Left lung (tissue), 10 donors: ENCODE data around the gene INPP5A. TPM values are rescaled to one million over a fixed set of nuclear protein-coding genes. Genes with fewer than 3 reads are reported as not detected.
"Not testable (repeated sequence)": the region's sequence is repeated elsewhere in the genome, so short reads cannot be mapped to it uniquely, and the experiment has no call there.

Experiments used
- ATAC-seq: fragments of 200-7000 bp; cut with Tn5 transposase; one replicate; pipeline ENCODE4 v1.9.1; 2020; ENCODE audit warnings: moderate library complexity
- DNase-seq, 4 donors: peaks; one replicate each; pipeline ENCODE4 v3.0.0-alpha.2; 2013 to 2020
- H3K27ac ChIP-seq, 2 donors: fragments of 200-600 bp; sonication (generic) in 1 of 2; one replicate each; pipeline versions ENCODE4 v1.5.0 to v1.8.0; 2020 to 2021
- H3K27me3 ChIP-seq, 2 donors: fragments of 200-600 bp; sonication (generic) in 1 of 2; one replicate each; pipeline versions ENCODE4 v1.5.0 to v1.8.0; 2020 to 2021
- H3K36me3 ChIP-seq, 2 donors: fragments of 200-600 bp; sonication (generic) in 1 of 2; one replicate each; pipeline versions ENCODE4 v1.5.0 to v1.8.0; 2020 to 2021
- H3K4me1 ChIP-seq, 2 donors: fragments of 200-600 bp; one replicate each; pipeline ENCODE4 v1.8.0; 2021
- H3K4me3 ChIP-seq, 2 donors: fragments of 200-600 bp; sonication (generic) in 1 of 2; one replicate each; pipeline versions ENCODE4 v1.5.0 to v1.8.0; 2020 to 2021; ENCODE audit warnings: mild to moderate bottlenecking in 1 of 2
- H3K9me3 ChIP-seq, 2 donors: fragments of 200-600 bp; sonication (generic) in 1 of 2; one replicate each; pipeline versions ENCODE4 v1.5.0 to v1.8.0; 2020 to 2021
- CTCF ChIP-seq, 2 donors: fragments of 200-600 bp; sonication (generic) in 1 of 2; IDR thresholded peaks; one replicate each; pipeline versions ENCODE4 v1.5.0 to v1.8.0; 2021; ENCODE audit warnings: antibody characterized with exemption in 2 of 2
- intact Hi-C, 2 donors: fragments of 100-400 bp; cut with DNase I; formaldehyde crosslinking; loops; one replicate each; pipeline versions ENCODE4 v1.11.2 to v1.14.2; 2022
- polyA plus RNA-seq, 6 donors: library from polyadenylated mRNA; unstranded; fragments of 120-200 nt; gene quantifications; one replicate each; pipeline ENCODE4 v1.2.1, GENCODE V29; 2013; ENCODE audit not compliant: insufficient read length in 6 of 6
- total RNA-seq, 2 donors: library from RNA; stranded (reverse); fragmentation: NEBNext Ultra II Directional; extraction: Animal tissue kit (Norgen Biotek cat#: 25700); gene quantifications; one replicate each; pipeline ENCODE4 v1.2.1, GENCODE V29; 2021
- donor health status: DM: no; HTN: yes; CAD: no.
- donor health status: DM: no; HTN: no; CAD: no.

INPP5A gene
- total and polyA plus RNA-seq, 8 donors = 32.0 to 44.0 (median 36.8) TPM

GRCh38 chr10:132701846-132702190, 164.2 kb downstream of the INPP5A start:
- H3K36me3 ChIP-seq = peaks cover 0 to 54% of the 10 kb centered on the region in 2 donors
- H3K27ac ChIP-seq = no peak overlapping the region
- H3K4me1 ChIP-seq = no peaks in the 10 kb centered on the region
- peak in 1 of 4 donors; percentile 63 for DNase-seq
- intact Hi-C loops = no loop called here
- no peak for ATAC-seq
- no peak for TF ChIP-seq CTCF (IDR thresholded peaks at IDR 0.05)
- no peaks in the 10 kb centered on the region for H3K27me3 ChIP-seq
- no peak overlapping the region for H3K4me3 ChIP-seq
- H3K9me3 ChIP-seq = peaks cover 0 to 19% of the 10 kb centered on the region in 2 donors

DNA sequence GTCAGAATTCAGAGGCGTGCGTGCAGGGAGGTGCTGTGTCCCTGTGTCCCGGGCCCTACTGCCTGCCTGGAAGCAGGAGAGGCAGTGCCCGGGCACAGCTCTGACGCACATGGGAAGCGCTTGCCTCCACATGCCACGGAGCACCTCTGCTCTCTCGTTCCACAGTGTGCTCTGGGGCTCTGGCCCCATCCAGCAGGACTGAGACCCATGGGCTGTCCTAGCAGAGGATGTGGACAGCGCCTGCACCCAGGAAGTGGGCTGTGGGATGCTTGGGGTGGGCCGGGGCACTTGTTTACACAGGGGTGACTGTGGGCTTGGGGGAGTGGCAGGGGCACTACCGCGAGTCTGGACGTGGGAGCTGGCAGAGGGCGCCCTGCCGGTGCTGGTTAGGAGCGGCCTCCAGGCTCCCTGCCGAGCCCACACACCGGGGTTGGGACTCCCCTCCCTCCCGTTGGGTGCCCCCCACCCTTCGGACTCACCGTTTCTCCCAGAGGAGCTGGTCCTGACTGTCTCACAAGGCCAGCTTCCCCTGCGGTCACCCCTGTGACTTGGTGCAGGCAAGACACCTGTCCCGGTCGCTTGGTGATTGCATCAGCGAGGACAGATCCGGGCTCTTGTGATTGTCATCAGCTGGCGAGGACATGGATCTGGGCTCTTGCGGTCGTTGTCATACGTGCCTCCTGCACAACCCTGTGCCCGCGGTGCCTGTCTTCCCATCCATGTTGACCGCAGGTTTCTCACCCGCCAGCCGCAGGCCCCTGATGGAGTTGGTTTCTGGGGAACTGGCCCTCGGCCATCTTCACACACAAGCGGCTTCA, 165.2 kb downstream of the INPP5A start:
- peaks cover 0 to 51% of the 10 kb centered on the region in 2 donors for H3K36me3 ChIP-seq
- intact Hi-C loops = no loop called here
- H3K27ac ChIP-seq = no peak overlapping the region
- H3K4me3 ChIP-seq = no peak overlapping the region
- ATAC-seq (no peak), DNase-seq (peak in 1 of 4 donors; percentile 63)
- H3K4me1 ChIP-seq = no peaks in the 10 kb centered on the region
- peaks cover 0 to 19% of the 10 kb centered on the region in 2 donors for H3K9me3 ChIP-seq
- no peaks in the 10 kb centered on the region for H3K27me3 ChIP-seq
- no peak for TF ChIP-seq CTCF (IDR thresholded peaks at IDR 0.05)

GRCh38 chr10:132703419-132704007, 165.9 kb downstream of the INPP5A start:
- intact Hi-C loops = no loop called here
- peaks cover 0 to 19% of the 10 kb centered on the region in 2 donors for H3K9me3 ChIP-seq
- H3K36me3 ChIP-seq = peaks cover 0 to 51% of the 10 kb centered on the region in 2 donors
- no peaks in the 10 kb centered on the region for H3K4me1 ChIP-seq
- ATAC-seq (no peak), DNase-seq (peak in 1 of 4 donors; percentile 54)
- H3K27ac ChIP-seq = no peak overlapping the region
- no peaks in the 10 kb centered on the region for H3K27me3 ChIP-seq
- no peak overlapping the region for H3K4me3 ChIP-seq
- TF ChIP-seq CTCF (IDR thresholded peaks at IDR 0.05) = no peak

- Histone ChIP-seq H3K9me3 (peaks cover 0 to 19% of the 10 kb centered on the region in 2 donors), H3K36me3 (peaks cover 0 to 48% of the 10 kb centered on the region in 2 donors), H3K4me1 (no peaks in the 10 kb centered on the region), H3K4me3 (no peak overlapping the region), H3K27me3 (no peaks in the 10 kb centered on the region), H3K27ac (no peak overlapping the region)
- no peak for TF ChIP-seq CTCF (IDR thresholded peaks at IDR 0.05)
- intact Hi-C loops = no loop called here
- no peak for ATAC-seq
- peak in 1 of 4 donors; percentile 47 for DNase-seq
These were observed 166.6 kb downstream of the INPP5A start for GRCh38 chr10:132704008-132704814.

DNA sequence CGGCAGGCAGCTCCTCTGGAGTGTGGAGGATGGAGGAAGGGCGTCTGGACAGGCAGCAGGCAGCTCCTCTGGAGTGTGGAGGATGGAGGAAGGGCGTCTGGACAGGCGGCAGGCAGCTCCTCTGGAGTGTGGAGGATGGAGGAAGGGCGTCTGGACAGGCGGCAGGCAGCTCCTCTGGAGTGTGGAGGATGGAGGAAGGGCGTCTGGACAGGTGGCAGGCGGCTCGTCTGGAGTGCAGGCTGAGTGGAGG, 167.2 kb downstream of the INPP5A start:
- ATAC-seq, H3K27me3 ChIP-seq, DNase-seq, H3K27ac ChIP-seq, intact Hi-C loops, H3K4me3 ChIP-seq, H3K4me1 ChIP-seq: not testable (repeated sequence)
- peaks cover 0 to 19% of the 10 kb centered on the region in 2 donors for H3K9me3 ChIP-seq
- peaks cover 0 to 47% of the 10 kb centered on the region in 2 donors for H3K36me3 ChIP-seq
